KBM-7 (cell line): ENCODE results near the gene ABR.
A peak's percentile ranks its signal among the peaks of the same experiment; 100 is the strongest.
"Not testable (repeated sequence)": the region's sequence is repeated elsewhere in the genome, so short reads cannot be mapped to it uniquely, and the experiment has no call there.

Experiments
- DNase-seq: peaks from one replicate; pipeline ENCODE4 v3.0.0-alpha.2; 2015
- in situ Hi-C: fragments of 300-500 bp; cut with MboI; formaldehyde crosslinking; loops from 2 replicates; pipeline ENCODE4 v1.14.3; 2020; ENCODE audit warnings: low sequenced_read_pairs, low pct_unique_long_range_greater_than_20kb, mixed read lengths

Gene ABR

GRCh38 chr17:1156864-1157263, 22.9 kb downstream of the ABR start:
- DNase-seq: no peak
- in situ Hi-C loops: no loop called here

- DNase-seq: no peak
- in situ Hi-C loops: no loop called here
Measured at GRCh38 chr17:1154704-1155103, 25.1 kb downstream of the ABR start.

- no peak for DNase-seq
- in situ Hi-C loops: no loop called here
Measured at GRCh38 chr17:1153795-1154546, 25.8 kb downstream of the ABR start.

DNA sequence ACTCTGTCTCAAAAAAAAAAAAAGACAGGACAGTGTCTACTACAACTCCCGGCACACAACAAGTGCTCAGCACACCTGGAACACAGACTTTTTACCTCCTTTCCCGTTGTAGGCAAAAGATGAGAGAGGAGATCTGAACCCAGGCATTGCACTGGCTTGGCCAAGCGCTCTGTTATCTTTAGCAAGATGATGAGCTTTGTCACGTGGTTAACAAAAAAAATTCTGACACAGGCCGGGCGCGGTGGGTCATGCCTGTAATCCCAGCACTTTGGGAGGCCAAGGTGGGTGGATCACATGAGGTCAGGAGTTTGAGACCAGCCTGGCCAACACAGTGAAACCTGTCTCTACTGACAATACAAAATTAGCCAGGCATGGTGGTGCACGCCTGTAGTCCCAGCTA, 27.2 kb downstream of the ABR start:
- DNase-seq, in situ Hi-C loops: not testable (repeated sequence)

DNA sequence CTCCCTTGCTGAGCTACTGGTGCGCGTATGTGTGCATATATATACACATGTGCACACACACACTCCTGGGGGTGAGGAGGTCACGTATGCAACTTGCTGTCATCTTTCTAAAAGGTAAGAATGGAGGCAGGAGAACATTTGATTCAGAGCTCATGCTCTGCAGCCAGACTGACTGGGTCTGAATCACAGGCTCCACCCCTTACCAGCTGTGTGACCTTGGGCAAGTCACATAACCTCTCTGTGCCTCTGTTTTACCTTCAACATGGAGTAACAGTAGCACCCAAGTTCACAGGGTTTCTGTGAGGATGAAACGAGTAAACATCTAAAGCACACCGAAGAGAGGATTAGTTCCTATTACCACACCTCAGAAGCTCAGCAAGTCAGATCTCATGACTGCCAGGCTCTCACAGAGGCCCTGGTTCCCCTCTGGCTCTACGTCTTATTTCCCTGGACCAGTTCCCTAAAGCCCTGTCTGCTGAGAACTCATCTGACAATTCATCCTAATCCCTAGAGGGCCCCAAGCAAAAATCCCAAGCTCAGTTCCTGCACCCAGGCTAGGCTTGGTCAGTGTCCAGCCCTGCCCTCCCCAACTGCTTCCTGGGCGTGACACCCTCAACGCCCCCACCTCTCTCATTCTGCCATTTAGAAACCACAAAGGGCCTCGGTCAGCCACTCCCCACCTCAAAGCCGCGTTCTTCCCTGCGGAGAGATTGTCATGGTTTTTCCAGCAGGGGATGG, 28.7 kb downstream of the ABR start:
- in situ Hi-C loops: no loop called here
- DNase-seq: no peak

- DNase-seq: no peak
- in situ Hi-C loops: no loop called here
Measured at GRCh38 chr17:1149869-1150268, 29.9 kb downstream of the ABR start.

GRCh38 chr17:1147664-1148063, 32.1 kb downstream of the ABR start:
- in situ Hi-C loops: no loop called here
- DNase-seq: peak; percentile 34

GRCh38 chr17:1146561-1147265, 33.1 kb downstream of the ABR start:
- in situ Hi-C loops: no loop called here
- DNase-seq: no peak

GRCh38 chr17:1145311-1145986, 34.3 kb downstream of the ABR start:
- no peak for DNase-seq
- in situ Hi-C loops: no loop called here

DNA sequence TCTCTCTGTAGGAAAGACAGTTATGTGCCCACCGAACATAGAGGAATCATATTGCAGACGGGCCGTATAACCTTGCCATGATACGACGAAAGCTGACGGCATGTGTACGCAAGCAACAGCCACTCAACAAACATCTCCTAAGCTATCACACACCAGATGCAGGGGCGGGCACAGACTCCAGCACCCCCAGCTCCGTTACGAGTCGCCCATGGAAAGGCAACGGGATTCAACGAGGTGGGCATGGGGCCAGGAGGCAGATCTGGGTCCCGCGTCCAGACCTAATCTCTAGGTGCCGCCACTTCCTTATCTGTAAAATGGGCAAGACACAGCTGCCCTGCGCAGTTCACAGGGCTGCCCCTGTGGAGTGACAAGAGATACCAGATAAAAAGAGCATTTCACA, 35.6 kb downstream of the ABR start:
- in situ Hi-C loops: no loop called here
- no peak for DNase-seq

DNA sequence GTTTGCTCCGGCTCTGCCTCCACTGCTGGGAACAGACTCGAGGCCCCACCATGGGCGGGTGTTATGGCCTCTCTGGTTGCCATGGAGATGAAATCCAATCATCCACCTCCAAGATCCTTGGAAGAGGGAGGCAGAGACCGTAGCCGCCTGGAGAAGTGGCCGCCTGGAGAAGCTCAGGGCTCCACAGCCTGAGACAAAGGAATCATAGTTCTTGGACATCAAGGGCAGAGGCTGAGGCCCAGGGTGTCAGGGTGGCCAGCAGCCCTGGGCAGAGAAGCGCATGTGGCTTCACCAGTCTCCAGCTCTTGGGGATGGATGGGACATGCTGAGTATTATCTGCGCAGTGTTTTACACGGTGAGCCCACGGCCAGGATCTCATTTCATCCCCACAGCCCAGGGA, 36.2 kb downstream of the ABR start:
- DNase-seq: no peak
- in situ Hi-C loops: no loop called here

DNA sequence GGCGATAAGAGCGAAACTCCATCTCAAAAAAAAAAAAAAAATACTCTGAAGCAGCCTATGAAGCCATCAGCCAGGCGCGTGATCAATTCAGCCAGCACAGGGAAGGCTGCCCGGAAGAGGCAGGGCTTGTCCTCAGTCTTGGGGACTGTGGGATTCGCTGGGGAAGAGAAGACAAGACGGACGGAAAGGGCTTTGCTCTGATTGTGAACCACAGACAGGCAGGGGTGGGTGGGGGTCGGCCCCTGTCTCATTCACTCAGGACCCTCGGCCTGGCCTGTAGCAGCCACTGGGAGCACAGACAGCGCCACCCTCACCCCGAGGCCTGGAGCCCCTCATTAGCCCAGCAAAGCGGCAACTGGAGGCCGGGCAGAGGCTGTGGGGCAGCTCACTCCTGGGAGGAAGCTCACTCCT, 37.2 kb downstream of the ABR start:
- in situ Hi-C loops: no loop called here
- DNase-seq: no peak

- in situ Hi-C loops: no loop called here
Measured at GRCh38 chr17:1137465-1137894, 42.3 kb downstream of the ABR start.

DNA sequence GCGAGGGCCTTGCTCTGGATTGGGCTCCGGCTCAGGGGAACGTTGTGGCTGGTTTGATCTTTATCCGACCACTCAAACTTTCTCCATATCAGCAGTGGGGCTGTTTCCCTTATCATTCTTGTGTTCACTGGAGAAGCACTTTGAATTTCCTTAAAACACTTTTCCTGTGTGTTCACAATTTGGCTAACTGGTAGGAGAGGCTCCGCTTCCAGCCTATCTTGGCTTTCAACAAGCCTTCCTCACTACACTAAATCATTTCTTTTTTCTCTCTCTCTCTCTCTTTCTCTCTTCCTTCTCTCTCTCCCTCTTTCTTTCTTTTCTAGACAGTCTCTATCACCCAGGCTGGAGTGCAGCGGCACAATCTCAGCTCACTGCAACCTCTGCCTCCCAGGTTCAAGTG, 43.0 kb downstream of the ABR start:
- DNase-seq: no peak
- in situ Hi-C loops: no loop called here

More at GRCh38 chr17:1137465-1137894, 42.3 kb downstream of the ABR start:
- DNase-seq: no peak

- no peak for DNase-seq
- in situ Hi-C loops: no loop called here
Measured at GRCh38 chr17:1134634-1135324, 45.0 kb downstream of the ABR start.

DNA sequence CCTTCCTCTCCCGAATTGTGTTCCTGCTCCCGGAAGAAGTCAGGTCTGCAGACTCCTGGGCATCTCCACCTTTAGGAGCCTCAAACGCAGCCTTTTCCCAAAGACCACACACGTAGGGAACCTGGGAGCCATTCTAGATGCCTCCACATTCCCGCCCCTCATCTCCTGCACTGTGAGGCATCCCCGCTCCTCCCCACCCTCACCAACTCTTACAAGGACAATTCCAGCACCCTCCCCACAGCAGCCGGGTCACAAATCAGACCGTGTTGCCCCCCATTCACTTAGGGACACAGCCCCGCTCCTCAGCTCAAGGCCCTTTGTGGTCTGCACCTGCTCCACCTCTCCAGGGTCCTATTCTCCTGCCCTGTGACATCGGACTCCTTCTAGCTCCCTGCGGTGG, 49.6 kb downstream of the ABR start:
- DNase-seq: no peak
- in situ Hi-C loops: no loop called here

- in situ Hi-C loops, DNase-seq: not testable (repeated sequence)
Measured at GRCh38 chr17:1128463-1128862, 51.3 kb downstream of the ABR start.

GRCh38 chr17:1126801-1127550, 52.8 kb downstream of the ABR start:
- no peak for DNase-seq
- in situ Hi-C loops: no loop called here
